Mononuclear cell (primary cell): ENCODE results near the gene SLC30A3. TPM values are rescaled to one million over a fixed set of nuclear protein-coding genes. Genes with fewer than 3 reads are reported as not detected.

Experiments used
- H3K27me3 ChIP-seq: 2 replicates; pipeline ENCODE4 v1.6.0; 2011; ENCODE audit warnings: low read length, control low read depth; ENCODE audit not compliant: insufficient read depth
- H3K4me1 ChIP-seq: 2 replicates; pipeline ENCODE4 v1.5.1; 2011; ENCODE audit warnings: mild to moderate bottlenecking, low read length, control low read depth; ENCODE audit not compliant: insufficient read depth
- H3K4me3 ChIP-seq: 2 replicates; pipeline ENCODE4 v1.5.1; 2011; ENCODE audit warnings: mild to moderate bottlenecking, low read length, moderate library complexity
- H3K9me3 ChIP-seq: 2 replicates; pipeline ENCODE4 v1.5.1; 2011; ENCODE audit warnings: low read depth, mild to moderate bottlenecking, control low read depth, low read length
- total RNA-seq: library from RNA; depleted of rRNA; stranded (reverse); fragments of >200 nt; gene quantifications from one replicate; pipeline ENCODE4 v1.2.3, GENCODE V29; 2012

Gene SLC30A3
- total RNA-seq, 1 donor = not detected

GRCh38 chr2:27237341-27237945 is 25.4 kb downstream of the SLC30A3 start:
- H3K9me3 ChIP-seq = no peaks in the 10 kb centered on the region
- no peaks in the 10 kb centered on the region for H3K27me3 ChIP-seq
- no peaks in the 10 kb centered on the region for H3K4me1 ChIP-seq
- no peak overlapping the region for H3K4me3 ChIP-seq

- H3K9me3 ChIP-seq = no peaks in the 10 kb centered on the region
- H3K4me1 ChIP-seq = no peaks in the 10 kb centered on the region
- H3K4me3 ChIP-seq = no peak overlapping the region
- H3K27me3 ChIP-seq = no peaks in the 10 kb centered on the region
These were observed 26.2 kb downstream of the SLC30A3 start for GRCh38 chr2:27236626-27237025.

GRCh38 chr2:27236136-27236535 is 26.7 kb downstream of the SLC30A3 start:
- H3K4me3 ChIP-seq = no peak overlapping the region

GRCh38 chr2:27233341-27233740 is 29.5 kb downstream of the SLC30A3 start:
- Histone ChIP-seq H3K4me3 (no peak overlapping the region), H3K27me3 (no peaks in the 10 kb centered on the region), H3K4me1 (no peaks in the 10 kb centered on the region), H3K9me3 (no peaks in the 10 kb centered on the region)

More at GRCh38 chr2:27236136-27236535, 26.7 kb downstream of the SLC30A3 start:
- Histone ChIP-seq H3K27me3 (no peaks in the 10 kb centered on the region), H3K4me1 (no peaks in the 10 kb centered on the region), H3K9me3 (no peaks in the 10 kb centered on the region)

GRCh38 chr2:27231921-27232320 is 30.9 kb downstream of the SLC30A3 start:
- H3K27me3 ChIP-seq = no peaks in the 10 kb centered on the region
- H3K9me3 ChIP-seq = no peaks in the 10 kb centered on the region
- no peaks in the 10 kb centered on the region for H3K4me1 ChIP-seq
- H3K4me3 ChIP-seq = no peak overlapping the region

- Histone ChIP-seq H3K27me3 (no peaks in the 10 kb centered on the region), H3K4me3 (no peak overlapping the region), H3K4me1 (no peaks in the 10 kb centered on the region), H3K9me3 (no peaks in the 10 kb centered on the region)
These were observed 35.3 kb downstream of the SLC30A3 start for GRCh38 chr2:27227501-27227900.

GRCh38 chr2:27225526-27225925 is 37.3 kb downstream of the SLC30A3 start:
- Histone ChIP-seq H3K9me3 (no peaks in the 10 kb centered on the region), H3K27me3 (no peaks in the 10 kb centered on the region), H3K4me1 (no peaks in the 10 kb centered on the region), H3K4me3 (no peak overlapping the region)

GRCh38 chr2:27223416-27223815 is 39.4 kb downstream of the SLC30A3 start:
- Histone ChIP-seq H3K4me3 (no peak overlapping the region), H3K9me3 (no peaks in the 10 kb centered on the region), H3K4me1 (peaks cover 4% of the 10 kb centered on the region), H3K27me3 (no peaks in the 10 kb centered on the region)

- no peaks in the 10 kb centered on the region for H3K27me3 ChIP-seq
- H3K4me1 ChIP-seq = peaks cover 15% of the 10 kb centered on the region
- H3K4me3 ChIP-seq = no peak overlapping the region
- H3K9me3 ChIP-seq = no peaks in the 10 kb centered on the region
These were observed 40.4 kb downstream of the SLC30A3 start for GRCh38 chr2:27222407-27222806.

- no peaks in the 10 kb centered on the region for H3K9me3 ChIP-seq
- peaks cover 20% of the 10 kb centered on the region for H3K4me1 ChIP-seq
- no peak overlapping the region for H3K4me3 ChIP-seq
- H3K27me3 ChIP-seq = no peaks in the 10 kb centered on the region
These were observed 41.7 kb downstream of the SLC30A3 start for GRCh38 chr2:27221166-27221565.

GRCh38 chr2:27220091-27220490 is 42.8 kb downstream of the SLC30A3 start:
- Histone ChIP-seq H3K27me3 (no peaks in the 10 kb centered on the region), H3K4me1 (peaks cover 20% of the 10 kb centered on the region), H3K4me3 (no peak overlapping the region), H3K9me3 (no peaks in the 10 kb centered on the region)

- H3K4me1 ChIP-seq = peaks cover 20% of the 10 kb centered on the region
- no peaks in the 10 kb centered on the region for H3K27me3 ChIP-seq
- no peak overlapping the region for H3K4me3 ChIP-seq
- no peaks in the 10 kb centered on the region for H3K9me3 ChIP-seq
These were observed 43.8 kb downstream of the SLC30A3 start for GRCh38 chr2:27219091-27219490.

GRCh38 chr2:27218614-27219013 is 44.2 kb downstream of the SLC30A3 start:
- Histone ChIP-seq H3K4me1 (peaks cover 22% of the 10 kb centered on the region), H3K4me3 (no peak overlapping the region), H3K9me3 (no peaks in the 10 kb centered on the region), H3K27me3 (no peaks in the 10 kb centered on the region)

- H3K4me3 ChIP-seq = peak within 1 kb of the TSS; percentile 55
- H3K4me1 ChIP-seq = peaks cover 31% of the 10 kb centered on the region
- H3K27me3 ChIP-seq = no peaks in the 10 kb centered on the region
- no peaks in the 10 kb centered on the region for H3K9me3 ChIP-seq
These were observed 45.4 kb downstream of the SLC30A3 start, which contains the start of gene CAD for GRCh38 chr2:27217173-27218121. Gene CAD (plus strand): TSS chr2:27217369. CDS start chr2:27217552, 183 bp downstream.

- Histone ChIP-seq H3K4me3 (peak overlapping the region; percentile 55), H3K9me3 (no peaks in the 10 kb centered on the region), H3K4me1 (peaks cover 31% of the 10 kb centered on the region), H3K27me3 (no peaks in the 10 kb centered on the region)
These were observed 46.3 kb downstream of the SLC30A3 start for GRCh38 chr2:27216416-27217137.
